Gastroesophageal sphincter (tissue), 4 donors: ENCODE measurements around the gene SETD1A. TPM values are rescaled to one million over a fixed set of nuclear protein-coding genes. Genes with fewer than 3 reads are reported as not detected.

Experiments used
- ATAC-seq: fragments of 150-250 bp; one replicate; pipeline ENCODE4 v1.9.1; 2016; ENCODE audit warnings: mild to moderate bottlenecking, moderate library complexity
- H3K27ac ChIP-seq, 4 donors: fragments of 200-600 bp; sonication (generic) in 3 of 4; 1 replicate in 3 of 4; 2 replicates in 1 of 4; pipeline ENCODE4 v1.5.1; 2016 to 2019
- H3K27me3 ChIP-seq: fragments of 200-600 bp; sonication (generic); one replicate; pipeline ENCODE4 v1.5.1; 2019
- H3K36me3 ChIP-seq, 2 donors: fragments of 200-600 bp; sonication (generic); one replicate each; pipeline ENCODE4 v1.5.1; 2019; ENCODE audit warnings: control low read depth in 1 of 2
- H3K4me1 ChIP-seq, 3 donors: fragments of 200-600 bp; sonication (generic); 1 replicate in 2 of 3; 2 replicates in 1 of 3; pipeline ENCODE4 v1.5.1; 2016 to 2019; ENCODE audit warnings: control low read depth in 2 of 3
- H3K4me3 ChIP-seq, 2 donors: fragments of 200-600 bp; sonication (generic); one replicate each; pipeline ENCODE4 v1.5.1; 2019; ENCODE audit warnings: mild to moderate bottlenecking in 1 of 2, moderate library complexity in 1 of 2
- H3K9me3 ChIP-seq, 3 donors: fragments of 200-600 bp; sonication (generic); one replicate each; pipeline ENCODE4 v1.5.1; 2017 to 2019; ENCODE audit warnings: control low read depth in 2 of 3
- CTCF ChIP-seq, 4 experiments: fragments of 200-600 bp in 2 of 4; fragments of 450-650 bp in 2 of 4; sonication (generic) in 1 of 4; IDR thresholded peaks; one replicate each; pipeline ENCODE4 v1.5.1; 2017 to 2019; ENCODE audit warnings: antibody characterized with exemption in 4 of 4, mild to moderate bottlenecking in 2 of 4, moderate library complexity in 2 of 4
- EP300 ChIP-seq: sonication (generic); formaldehyde crosslinking; IDR thresholded peaks from one replicate; pipeline ENCODE4 v1.6.1; 2017; ENCODE audit warnings: antibody characterized with exemption, mild to moderate bottlenecking
- POLR2A ChIP-seq, 2 donors: fragments of 450-650 bp; IDR thresholded peaks; one replicate each; pipeline ENCODE4 v1.6.1; 2017; ENCODE audit warnings: antibody characterized with exemption in 2 of 2, mild to moderate bottlenecking in 2 of 2, moderate library complexity in 1 of 2
- POLR2AphosphoS5 ChIP-seq: sonication (generic); formaldehyde crosslinking; IDR thresholded peaks from one replicate; pipeline ENCODE4 v1.6.1; 2017; ENCODE audit warnings: antibody characterized with exemption
- WGBS, 2 donors: methylation state at CpG; one replicate each; pipeline ENCODE4 v1.1.5; 2018; ENCODE audit warnings: low coverage in 1 of 2; 5-methylcytosine and 5-hydroxymethylcytosine counted together
- total RNA-seq, 4 donors: library from RNA; depleted of rRNA; stranded (reverse); fragments of >200 nt; gene quantifications; one replicate each; pipeline ENCODE4 v1.1.0, GENCODE V29; 2016

Gene SETD1A
- total RNA-seq, 4 donors from 2014 or later, result 5.5 to 12.9 (median 10.1) TPM

GRCh38 chr16:30982548-30983288, 25.2 kb downstream of the SETD1A start:
- WGBS, 2 donors, result 76% methylated on average over 8 of the region's 17 CpGs; no CpG with 5 or more reads in 1 of the 2 donors
- no peaks in the 10 kb centered on the region for H3K9me3 ChIP-seq
- H3K4me3 ChIP-seq, result no peak overlapping the region
- peak overlapping the region in 3 of 4 donors; percentile 4 to 80 (median 20) for H3K27ac ChIP-seq
- TF ChIP-seq EP300 (no peak), POLR2A (IDR thresholded peaks at IDR 0.05) (no peak), CTCF (IDR thresholded peaks at IDR 0.05) (no peak)
- peaks cover 0 to 19% (median 9%) of the 10 kb centered on the region in 3 donors for H3K4me1 ChIP-seq
- H3K27me3 ChIP-seq, result no peaks in the 10 kb centered on the region
- peaks cover 0 to 79% of the 10 kb centered on the region in 2 donors for H3K36me3 ChIP-seq
- ATAC-seq, result peak; percentile 49

- Histone ChIP-seq H3K4me1 (peaks cover 0 to 19% (median 9%) of the 10 kb centered on the region in 3 donors), H3K9me3 (no peaks in the 10 kb centered on the region), H3K4me3 (no peak overlapping the region), H3K36me3 (peaks cover 0 to 78% of the 10 kb centered on the region in 2 donors), H3K27ac (peak overlapping the region in 3 of 4 donors; percentile 4 to 80 (median 80)), H3K27me3 (no peaks in the 10 kb centered on the region)
- no peak for TF ChIP-seq POLR2AphosphoS5
- TF ChIP-seq CTCF (IDR thresholded peaks at IDR 0.05), result no peak
- no peak for TF ChIP-seq EP300
- no peak for TF ChIP-seq POLR2A (IDR thresholded peaks at IDR 0.05)
- WGBS, 2 donors, result 50 to 70% methylated on average over 5 to 8 of the region's 25 CpGs
- ATAC-seq, result no peak
Measured at GRCh38 chr16:30983289-30983889, 25.8 kb downstream of the SETD1A start.

- Histone ChIP-seq H3K4me1 (peaks cover 0 to 19% (median 9%) of the 10 kb centered on the region in 3 donors), H3K27me3 (no peaks in the 10 kb centered on the region), H3K36me3 (peaks cover 0 to 71% of the 10 kb centered on the region in 2 donors), H3K4me3 (no peak overlapping the region), H3K27ac (peak overlapping the region in 3 of 4 donors; percentile 68 to 80 (median 80)), H3K9me3 (no peaks in the 10 kb centered on the region)
- TF ChIP-seq CTCF (IDR thresholded peaks at IDR 0.05) (no peak), POLR2AphosphoS5 (no peak), POLR2A (IDR thresholded peaks at IDR 0.05) (no peak), EP300 (no peak)
- no peak for ATAC-seq
- WGBS, 2 donors, result no CpG with 5 or more reads among the region's 14 CpGs
Measured at GRCh38 chr16:30983898-30984610, 26.5 kb downstream of the SETD1A start.

- peak; percentile 86 for ATAC-seq
- Histone ChIP-seq H3K27me3 (no peaks in the 10 kb centered on the region), H3K4me1 (peaks cover 0 to 19% (median 9%) of the 10 kb centered on the region in 3 donors), H3K9me3 (no peaks in the 10 kb centered on the region), H3K4me3 (peak within 1 kb of the TSS; percentile 11 to 54), H3K27ac (peak within 1 kb of the TSS in 3 of 4 donors; percentile 68 to 80 (median 80)), H3K36me3 (peaks cover 0 to 64% of the 10 kb centered on the region in 2 donors)
- 19 to 43% methylated on average over 4 to 12 of the region's 24 CpGs for WGBS, 2 donors
- TF ChIP-seq EP300 (no peak), CTCF (IDR thresholded peaks at IDR 0.05) (peak in 3 of 4 experiments; percentile 95 to 99 (median 97)), POLR2AphosphoS5 (peak; percentile 66)
Measured at GRCh38 chr16:30984669-30985400, 27.3 kb downstream of the SETD1A start, which contains the start of gene HSD3B7. HSD3B7 (plus strand) TSS chr16:30985207; CDS start chr16:30985659, 452 bp downstream.
